Activated CD8-positive, alpha-beta memory T cell treated with anti-CD3 and anti-CD28 coated beads, Interleukin-2, amount 50 U/mL, for 48 hours (primary cell): Measurements from ENCODE around the gene WASHC3.

Experiments used
- DNase-seq: peaks from one replicate; pipeline ENCODE4 v3.0.0-alpha.2; 2020

The WASHC3 gene

DNA sequence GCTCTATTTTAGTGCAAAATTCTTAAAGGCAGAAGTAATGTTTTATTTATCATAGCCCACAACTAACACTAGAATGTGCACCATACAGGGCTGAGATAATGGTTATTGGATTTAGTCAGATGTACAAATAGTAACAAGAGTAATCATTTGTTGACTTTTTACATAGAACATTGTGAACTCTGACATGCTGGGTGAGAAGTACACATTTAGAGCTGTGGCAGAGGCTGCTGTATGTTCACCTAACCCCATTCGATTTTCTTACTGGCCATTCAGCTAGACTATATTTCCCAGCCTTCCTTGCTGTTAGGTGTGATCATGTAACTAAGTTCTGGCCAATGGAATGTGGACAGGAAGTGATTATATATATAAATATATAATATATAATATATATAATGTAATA is 95.3 kb downstream of the WASHC3 start:
- DNase-seq = no peak

DNA sequence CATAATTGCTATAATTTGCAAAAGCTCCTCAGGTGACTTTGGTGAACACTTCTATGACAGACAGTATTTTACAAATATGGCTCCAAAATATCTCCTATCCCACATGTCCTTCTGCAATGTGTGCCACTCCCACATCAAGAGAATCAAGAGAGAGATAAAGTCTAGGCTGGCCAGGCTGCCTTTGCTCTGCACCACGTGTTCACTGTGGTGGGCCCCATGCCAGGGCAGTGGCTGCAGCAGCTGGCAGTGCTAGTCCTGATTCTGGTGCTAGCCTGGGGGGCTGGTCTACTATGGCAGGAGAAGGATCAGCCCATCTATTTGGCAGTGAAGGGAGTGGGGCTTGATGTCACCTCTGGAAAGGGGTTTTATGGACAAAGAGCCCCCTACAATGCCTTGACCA is 98.1 kb downstream of the WASHC3 start:
- no peak for DNase-seq
